IMR-90 (cell line): ENCODE data around the gene MAGI1.

Experiments used
- BHLHE40 ChIP-seq: fragments of 150-350 bp; IDR thresholded peaks from 2 replicates; pipeline ENCODE4 v1.6.1; 2016; ENCODE audit warnings: mild to moderate bottlenecking, low read depth, low read length
- CEBPB ChIP-seq: IDR thresholded peaks from 2 replicates; pipeline ENCODE4 v1.6.1; 2012; ENCODE audit warnings: low read depth, low read length, improper control_type of control experiment
- CHD1 ChIP-seq: IDR thresholded peaks from 2 replicates; pipeline ENCODE4 v1.6.1; 2012; ENCODE audit warnings: low read depth, low read length, improper control_type of control experiment
- MAFK ChIP-seq: IDR thresholded peaks from 2 replicates; pipeline ENCODE4 v1.6.1; 2012; ENCODE audit warnings: low read depth, low read length, improper control_type of control experiment
- MXI1 ChIP-seq: IDR thresholded peaks from 2 replicates; pipeline ENCODE4 v1.6.1; 2012; ENCODE audit warnings: low read depth, mild to moderate bottlenecking, low read length, moderate library complexity, borderline replicate concordance
- POLR2A ChIP-seq: IDR thresholded peaks from 2 replicates; pipeline ENCODE4 v1.6.1; 2012; ENCODE audit warnings: mild to moderate bottlenecking, low read depth, low read length
- RAD21 ChIP-seq: IDR thresholded peaks from 2 replicates; pipeline ENCODE4 v1.6.1; 2012; ENCODE audit warnings: low read length, improper control_type of control experiment
- RCOR1 ChIP-seq: IDR thresholded peaks from 2 replicates; pipeline ENCODE4 v1.6.1; 2012; ENCODE audit warnings: mild to moderate bottlenecking, low read length, improper control_type of control experiment; ENCODE audit not compliant: insufficient replicate concordance
- SMC3 ChIP-seq: fragments of 150-350 bp; IDR thresholded peaks from 2 replicates; pipeline ENCODE4 v1.6.1; 2016; ENCODE audit warnings: low read depth, mild to moderate bottlenecking, antibody characterized with exemption, low read length, moderate library complexity
- TF ChIP-seq, protein P1 (sequence below): conservative IDR thresholded peaks from 2 replicates; pipeline ENCODE4 v1.5.1; 2012; ENCODE audit warnings: mild to moderate bottlenecking, low read depth, low read length, improper control_type of control experiment
- TF ChIP-seq, protein P2 (sequence below): fragments of 150-350 bp; IDR thresholded peaks from 2 replicates; pipeline ENCODE4 v1.6.1; 2017; ENCODE audit warnings: mild to moderate bottlenecking, antibody characterized with exemption, low read length, low read depth

GRCh38 chr3:65422154-65422553, 616.6 kb downstream of the MAGI1 start:
- TF ChIP-seq POLR2A (no peak), MAFK (no peak), RAD21 (no peak), RCOR1 (no peak), CHD1 (no peak), MXI1 (no peak), CEBPB (no peak), SMC3 (no peak), BHLHE40 (no peak)
- TF ChIP-seq, protein P1, sequence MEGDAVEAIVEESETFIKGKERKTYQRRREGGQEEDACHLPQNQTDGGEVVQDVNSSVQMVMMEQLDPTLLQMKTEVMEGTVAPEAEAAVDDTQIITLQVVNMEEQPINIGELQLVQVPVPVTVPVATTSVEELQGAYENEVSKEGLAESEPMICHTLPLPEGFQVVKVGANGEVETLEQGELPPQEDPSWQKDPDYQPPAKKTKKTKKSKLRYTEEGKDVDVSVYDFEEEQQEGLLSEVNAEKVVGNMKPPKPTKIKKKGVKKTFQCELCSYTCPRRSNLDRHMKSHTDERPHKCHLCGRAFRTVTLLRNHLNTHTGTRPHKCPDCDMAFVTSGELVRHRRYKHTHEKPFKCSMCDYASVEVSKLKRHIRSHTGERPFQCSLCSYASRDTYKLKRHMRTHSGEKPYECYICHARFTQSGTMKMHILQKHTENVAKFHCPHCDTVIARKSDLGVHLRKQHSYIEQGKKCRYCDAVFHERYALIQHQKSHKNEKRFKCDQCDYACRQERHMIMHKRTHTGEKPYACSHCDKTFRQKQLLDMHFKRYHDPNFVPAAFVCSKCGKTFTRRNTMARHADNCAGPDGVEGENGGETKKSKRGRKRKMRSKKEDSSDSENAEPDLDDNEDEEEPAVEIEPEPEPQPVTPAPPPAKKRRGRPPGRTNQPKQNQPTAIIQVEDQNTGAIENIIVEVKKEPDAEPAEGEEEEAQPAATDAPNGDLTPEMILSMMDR, result no peak
- TF ChIP-seq, protein P2, sequence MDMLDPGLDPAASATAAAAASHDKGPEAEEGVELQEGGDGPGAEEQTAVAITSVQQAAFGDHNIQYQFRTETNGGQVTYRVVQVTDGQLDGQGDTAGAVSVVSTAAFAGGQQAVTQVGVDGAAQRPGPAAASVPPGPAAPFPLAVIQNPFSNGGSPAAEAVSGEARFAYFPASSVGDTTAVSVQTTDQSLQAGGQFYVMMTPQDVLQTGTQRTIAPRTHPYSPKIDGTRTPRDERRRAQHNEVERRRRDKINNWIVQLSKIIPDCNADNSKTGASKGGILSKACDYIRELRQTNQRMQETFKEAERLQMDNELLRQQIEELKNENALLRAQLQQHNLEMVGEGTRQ, result no peak
